ENCODE measurements around the gene TRIM14.

The TRIM14 gene

DNA sequence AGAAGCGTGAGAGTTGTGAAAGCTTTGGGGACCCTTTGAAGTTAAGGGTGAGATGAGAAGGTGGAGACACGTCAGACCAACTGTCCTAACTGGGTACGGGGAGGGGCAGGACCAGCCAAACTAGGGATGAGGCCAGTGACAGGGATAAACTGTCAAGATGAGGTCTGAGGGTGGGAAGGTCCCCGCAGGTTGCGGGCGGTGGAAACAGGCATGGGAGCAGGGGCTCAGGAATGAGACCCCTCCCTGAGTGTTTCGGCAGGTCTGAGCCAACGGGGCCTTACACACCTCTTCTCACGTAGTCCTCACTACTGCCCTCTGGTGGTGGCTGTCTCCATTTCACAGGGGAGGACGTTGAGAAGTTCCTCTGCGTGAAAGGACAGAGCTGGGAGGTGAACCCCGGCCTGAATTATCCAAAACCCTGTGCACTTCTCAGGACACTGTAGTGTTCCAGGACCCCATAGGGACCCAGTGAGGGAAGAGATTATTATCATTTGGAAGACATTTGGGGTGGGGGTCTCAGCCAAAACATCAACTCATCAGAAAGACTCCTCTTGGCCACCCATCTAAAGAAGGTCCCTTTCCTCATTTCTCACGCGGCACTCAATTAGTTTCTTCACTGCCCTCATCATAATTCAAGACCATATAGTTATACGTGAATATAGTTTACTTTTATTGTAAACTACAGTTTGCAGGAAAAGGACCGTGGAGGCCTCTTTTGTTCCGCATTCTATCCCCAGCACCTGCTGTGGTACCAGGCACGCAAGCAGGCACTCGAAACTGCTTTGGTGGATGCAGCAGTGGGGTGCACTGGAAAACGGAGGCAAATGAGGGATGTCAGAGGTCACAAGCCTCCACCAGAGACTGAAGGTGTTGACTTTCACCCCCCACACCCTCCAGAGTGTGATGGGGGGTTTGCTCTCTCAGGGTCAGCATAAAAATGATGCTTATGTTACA lies 84.2 kb downstream of the TRIM14 start (continued):
- TF ChIP-seq PPARA (CRISPR knock-in tag; IDR thresholded peaks at IDR 0.05; ENCODE audit: borderline replicate concordance) (no peak), CSDC2 (CRISPR knock-in tag; IDR thresholded peaks at IDR 0.05) (no peak)

- TF ChIP-seq ZC3H10 (CRISPR knock-in tag; IDR thresholded peaks at IDR 0.05): no peak
- TF ChIP-seq OSR1 (CRISPR knock-in tag; IDR thresholded peaks at IDR 0.05): no peak
- no peak for TF ChIP-seq ZFP30 (CRISPR knock-in tag; IDR thresholded peaks at IDR 0.05)
- TF ChIP-seq CSDC2 (CRISPR knock-in tag; IDR thresholded peaks at IDR 0.05): no peak
- no peak for ATAC-seq
Measured at GRCh38 chr9:98031935-98032334, 87.1 kb downstream of the TRIM14 start.

DNA sequence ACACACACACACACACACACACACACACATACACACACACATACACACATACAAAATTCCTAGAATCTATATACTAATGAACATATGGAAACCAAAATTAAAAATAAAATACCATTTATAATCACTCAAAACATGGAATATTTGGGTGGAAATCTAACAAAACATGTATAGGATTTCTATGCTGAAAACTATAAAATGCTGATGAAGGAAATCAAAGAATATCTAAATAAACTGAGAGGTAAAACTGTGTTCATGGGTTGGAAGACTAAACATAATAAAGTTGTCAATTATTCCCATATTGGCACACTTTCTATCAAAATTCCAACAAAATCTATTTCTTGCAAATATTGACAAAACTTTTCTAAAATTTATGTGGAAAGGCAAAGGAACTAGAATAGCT lies 87.9 kb downstream of the TRIM14 start:
- no peak for ATAC-seq
- TF ChIP-seq RARB (CRISPR knock-in tag; IDR thresholded peaks at IDR 0.05) (no peak), CSDC2 (CRISPR knock-in tag; IDR thresholded peaks at IDR 0.05) (no peak), ARNTL (CRISPR knock-in tag; IDR thresholded peaks at IDR 0.05; ENCODE audit: borderline replicate concordance, low read depth) (no peak), ZNF8 (CRISPR knock-in tag; IDR thresholded peaks at IDR 0.05) (no peak), OSR1 (CRISPR knock-in tag; IDR thresholded peaks at IDR 0.05) (no peak), ZFP3 (CRISPR knock-in tag; IDR thresholded peaks at IDR 0.05) (no peak)
- TF ChIP-seq, protein P1, sequence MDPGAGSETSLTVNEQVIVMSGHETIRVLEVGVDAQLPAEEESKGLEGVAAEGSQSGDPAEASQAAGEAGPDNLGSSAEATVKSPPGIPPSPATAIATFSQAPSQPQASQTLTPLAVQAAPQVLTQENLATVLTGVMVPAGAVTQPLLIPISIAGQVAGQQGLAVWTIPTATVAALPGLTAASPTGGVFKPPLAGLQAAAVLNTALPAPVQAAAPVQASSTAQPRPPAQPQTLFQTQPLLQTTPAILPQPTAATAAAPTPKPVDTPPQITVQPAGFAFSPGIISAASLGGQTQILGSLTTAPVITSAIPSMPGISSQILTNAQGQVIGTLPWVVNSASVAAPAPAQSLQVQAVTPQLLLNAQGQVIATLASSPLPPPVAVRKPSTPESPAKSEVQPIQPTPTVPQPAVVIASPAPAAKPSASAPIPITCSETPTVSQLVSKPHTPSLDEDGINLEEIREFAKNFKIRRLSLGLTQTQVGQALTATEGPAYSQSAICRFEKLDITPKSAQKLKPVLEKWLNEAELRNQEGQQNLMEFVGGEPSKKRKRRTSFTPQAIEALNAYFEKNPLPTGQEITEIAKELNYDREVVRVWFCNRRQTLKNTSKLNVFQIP (CRISPR knock-in tag; IDR thresholded peaks at IDR 0.05; ENCODE audit: borderline replicate concordance, low read depth): no peak

DNA sequence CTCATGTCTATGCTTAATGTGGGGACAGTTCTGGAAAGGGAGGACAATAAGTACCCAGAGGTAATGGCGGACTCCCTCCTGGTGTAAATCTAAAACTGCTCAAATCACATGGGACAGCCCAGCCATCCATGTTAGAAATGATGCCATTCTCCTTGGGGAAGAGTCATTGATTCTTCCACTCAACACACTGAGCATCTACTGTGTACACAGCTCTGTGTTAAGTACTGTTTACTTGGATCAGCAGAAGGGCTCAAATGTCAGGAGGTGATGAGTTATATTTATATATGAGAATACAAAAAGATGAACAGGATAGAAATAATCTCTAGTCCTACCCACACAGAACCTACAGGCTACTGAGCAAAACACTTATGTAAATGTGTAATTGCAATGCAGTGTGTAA lies 94.3 kb downstream of the TRIM14 start:
- TF ChIP-seq ZC3H10 (CRISPR knock-in tag; IDR thresholded peaks at IDR 0.05): no peak
- TF ChIP-seq ZFP3 (CRISPR knock-in tag; IDR thresholded peaks at IDR 0.05): no peak
- TF ChIP-seq GLIS3 (CRISPR knock-in tag; IDR thresholded peaks at IDR 0.05): no peak
- no peak for TF ChIP-seq TCF4 (CRISPR knock-in tag; IDR thresholded peaks at IDR 0.05; ENCODE audit: borderline replicate concordance)
- TF ChIP-seq, protein P1 (CRISPR knock-in tag; IDR thresholded peaks at IDR 0.05; ENCODE audit: borderline replicate concordance, low read depth): no peak
- TF ChIP-seq ZNF8 (CRISPR knock-in tag; IDR thresholded peaks at IDR 0.05): no peak
- no peak for TF ChIP-seq CSDC2 (CRISPR knock-in tag; IDR thresholded peaks at IDR 0.05)
- TF ChIP-seq ARNTL (CRISPR knock-in tag; IDR thresholded peaks at IDR 0.05; ENCODE audit: borderline replicate concordance, low read depth): no peak
- TF ChIP-seq PPARA (CRISPR knock-in tag; IDR thresholded peaks at IDR 0.05; ENCODE audit: borderline replicate concordance): no peak
- no peak for TF ChIP-seq ZFP30 (CRISPR knock-in tag; IDR thresholded peaks at IDR 0.05)
- ATAC-seq: no peak

DNA sequence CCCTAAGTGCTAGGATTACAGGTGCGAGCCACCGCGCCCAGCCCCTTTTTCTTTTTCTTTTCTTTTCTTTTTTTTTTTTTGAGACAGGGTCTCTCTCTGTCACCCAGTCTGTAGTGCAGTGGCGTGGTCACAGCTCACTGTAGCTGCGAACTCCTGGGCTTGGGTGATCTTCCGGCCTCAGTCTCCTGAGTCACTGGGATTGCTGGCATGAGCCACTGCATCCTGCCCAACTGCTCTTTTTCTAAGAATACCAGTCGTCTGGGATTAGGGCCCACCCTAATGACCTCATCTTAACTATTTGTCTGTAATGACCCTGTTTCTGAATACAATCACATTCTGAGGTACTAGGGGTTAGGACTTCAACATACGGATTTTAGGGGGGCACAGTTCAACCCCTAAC lies 96.6 kb downstream of the TRIM14 start:
- ATAC-seq: no peak
- TF ChIP-seq, protein P2, sequence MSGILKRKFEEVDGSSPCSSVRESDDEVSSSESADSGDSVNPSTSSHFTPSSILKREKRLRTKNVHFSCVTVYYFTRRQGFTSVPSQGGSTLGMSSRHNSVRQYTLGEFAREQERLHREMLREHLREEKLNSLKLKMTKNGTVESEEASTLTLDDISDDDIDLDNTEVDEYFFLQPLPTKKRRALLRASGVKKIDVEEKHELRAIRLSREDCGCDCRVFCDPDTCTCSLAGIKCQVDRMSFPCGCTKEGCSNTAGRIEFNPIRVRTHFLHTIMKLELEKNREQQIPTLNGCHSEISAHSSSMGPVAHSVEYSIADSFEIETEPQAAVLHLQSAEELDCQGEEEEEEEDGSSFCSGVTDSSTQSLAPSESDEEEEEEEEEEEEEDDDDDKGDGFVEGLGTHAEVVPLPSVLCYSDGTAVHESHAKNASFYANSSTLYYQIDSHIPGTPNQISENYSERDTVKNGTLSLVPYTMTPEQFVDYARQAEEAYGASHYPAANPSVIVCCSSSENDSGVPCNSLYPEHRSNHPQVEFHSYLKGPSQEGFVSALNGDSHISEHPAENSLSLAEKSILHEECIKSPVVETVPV (CRISPR knock-in tag; IDR thresholded peaks at IDR 0.05): no peak
- TF ChIP-seq ZFP30 (CRISPR knock-in tag; IDR thresholded peaks at IDR 0.05) (no peak), TCF4 (CRISPR knock-in tag; IDR thresholded peaks at IDR 0.05; ENCODE audit: borderline replicate concordance) (no peak), OSR1 (CRISPR knock-in tag; IDR thresholded peaks at IDR 0.05) (no peak), ZNF565 (CRISPR knock-in tag; conservative IDR thresholded peaks at IDR 0.05; ENCODE audit: low read depth) (no peak), ESRRG (CRISPR knock-in tag; IDR thresholded peaks at IDR 0.05) (no peak), CREB5 (CRISPR knock-in tag; IDR thresholded peaks at IDR 0.05; ENCODE audit: low read depth) (no peak)
